GM19193 (cell line): ENCODE measurements around the gene TNNI3K.

Source experiments
- POLR2A ChIP-seq: IDR thresholded peaks from 4 replicates; pipeline ENCODE4 v1.6.1; 2011; ENCODE audit not compliant: insufficient read depth, insufficient read length; ENCODE audit errors: extremely low read depth

The TNNI3K gene

DNA sequence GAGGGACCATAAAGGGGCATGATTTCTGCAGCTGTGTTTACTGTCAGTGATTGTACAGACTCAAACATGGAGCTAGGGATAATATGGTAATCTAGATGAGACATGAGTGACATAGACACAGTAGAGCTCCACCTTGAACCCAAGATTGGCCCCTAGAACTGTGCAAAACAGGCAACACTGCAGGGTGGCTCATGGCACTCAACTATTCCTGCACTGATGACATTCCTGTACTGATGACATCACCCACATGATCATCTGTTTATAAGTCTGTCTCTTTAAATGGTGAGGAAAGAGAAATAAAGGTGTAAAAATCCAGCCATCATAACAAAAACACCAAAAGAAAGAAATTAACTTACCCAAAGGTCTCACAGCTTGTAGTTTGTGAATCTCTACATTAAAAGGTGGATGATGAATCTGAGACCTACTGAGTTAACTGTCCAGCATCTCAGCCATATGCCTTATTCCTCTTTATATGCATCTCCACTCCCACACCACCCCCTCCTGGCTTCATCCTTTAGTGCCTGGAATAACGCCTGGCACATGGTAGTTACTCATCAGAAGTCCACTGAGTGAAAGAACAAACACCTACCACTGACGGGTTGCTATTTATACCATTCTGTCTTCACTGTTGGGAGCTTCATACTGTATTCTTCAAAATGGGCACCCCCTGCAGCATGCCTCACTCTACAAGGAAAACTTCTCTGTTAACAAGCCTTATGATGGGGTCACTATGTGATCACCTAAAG, 277.2 kb downstream of the TNNI3K start, which contains the start of gene LRRC53:
TSS of gene LRRC53 (minus strand) at position 442 of the 746 bp plus-strand sequence. CDS start 29,262 bp downstream, outside the sequence.
- no peak for TF ChIP-seq POLR2A

DNA sequence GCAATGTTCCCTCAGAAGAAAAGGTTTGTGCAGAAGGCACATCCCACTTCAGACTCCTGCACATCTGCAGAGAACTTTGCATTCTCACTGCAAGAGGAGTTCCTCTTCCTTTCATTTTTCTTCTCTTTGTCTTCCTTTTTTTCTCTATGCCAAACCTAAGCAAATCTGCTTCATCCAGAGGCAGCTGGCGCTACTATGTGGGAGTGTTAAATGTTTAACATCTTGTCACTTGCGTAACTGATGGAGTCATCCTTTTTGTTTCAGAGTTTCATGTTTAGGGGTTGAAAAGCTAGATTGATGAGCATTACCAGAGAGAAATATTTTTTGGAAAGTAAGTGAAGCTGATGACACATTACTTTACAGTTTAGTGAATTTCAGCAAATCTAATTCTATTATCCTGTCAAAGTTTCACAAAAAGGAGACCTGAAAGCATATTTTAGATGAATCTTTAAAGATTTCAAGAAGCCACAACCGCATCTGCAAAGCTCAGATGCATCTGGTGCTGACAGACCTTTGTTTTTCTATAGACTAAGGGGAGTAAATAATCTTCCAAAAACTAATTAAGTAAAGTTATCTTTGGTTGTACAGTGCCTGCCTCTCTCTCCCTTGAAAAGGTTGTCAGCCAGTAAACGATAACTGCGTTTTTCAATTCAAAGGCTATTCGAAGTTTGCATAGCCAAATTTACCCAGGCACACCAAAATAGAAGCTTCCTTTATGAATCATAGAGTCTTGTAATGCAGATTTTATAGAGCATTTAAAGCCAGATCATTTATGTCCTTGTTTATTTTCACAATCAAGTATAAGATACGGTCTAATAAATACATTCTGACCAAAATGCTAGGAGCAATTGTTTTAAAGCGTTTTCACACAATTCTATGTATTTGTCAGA, 278.5 kb downstream of the TNNI3K start:
- TF ChIP-seq POLR2A = no peak

DNA sequence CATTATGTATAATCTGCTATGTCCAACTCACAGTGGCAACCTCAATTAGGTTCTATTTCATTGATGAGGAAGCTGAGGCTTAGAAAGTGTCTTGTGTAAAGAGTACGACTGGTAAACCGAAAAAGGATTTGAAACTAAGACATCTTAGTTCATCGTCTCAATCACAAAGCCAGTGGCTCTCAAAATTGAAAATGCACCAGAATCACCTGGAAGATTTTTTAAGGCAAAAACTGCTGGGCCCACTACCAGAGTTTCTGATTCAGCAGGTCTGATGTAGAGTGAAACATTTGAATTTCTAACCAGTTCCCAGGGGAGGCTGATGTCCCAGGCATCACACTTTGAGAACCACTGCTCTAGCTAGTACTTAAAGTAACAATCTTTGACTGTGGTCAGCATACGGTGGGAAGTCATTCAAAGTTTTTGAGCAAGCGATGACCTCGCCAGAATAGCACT, 282.4 kb downstream of the TNNI3K start:
- TF ChIP-seq POLR2A = no peak

DNA sequence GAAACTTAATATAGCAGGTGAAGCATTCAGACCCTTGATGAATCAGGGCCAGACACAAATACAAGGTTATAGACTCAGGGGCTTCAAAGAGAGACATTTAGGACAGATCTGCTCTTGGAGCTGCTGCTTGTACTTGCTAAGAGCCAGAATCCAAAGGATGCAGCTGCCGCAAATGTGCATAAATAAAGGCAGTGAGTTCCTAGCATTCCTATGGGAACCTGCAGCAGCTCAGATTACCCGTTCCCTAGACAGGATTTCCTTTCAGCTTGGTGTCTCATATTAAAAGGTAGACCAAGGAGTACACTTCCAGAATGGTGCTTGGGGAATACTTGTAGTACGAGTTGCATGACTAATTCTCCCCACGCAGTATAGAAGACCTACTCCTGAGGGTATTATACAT, 287.0 kb downstream of the TNNI3K start:
- TF ChIP-seq POLR2A = no peak

DNA sequence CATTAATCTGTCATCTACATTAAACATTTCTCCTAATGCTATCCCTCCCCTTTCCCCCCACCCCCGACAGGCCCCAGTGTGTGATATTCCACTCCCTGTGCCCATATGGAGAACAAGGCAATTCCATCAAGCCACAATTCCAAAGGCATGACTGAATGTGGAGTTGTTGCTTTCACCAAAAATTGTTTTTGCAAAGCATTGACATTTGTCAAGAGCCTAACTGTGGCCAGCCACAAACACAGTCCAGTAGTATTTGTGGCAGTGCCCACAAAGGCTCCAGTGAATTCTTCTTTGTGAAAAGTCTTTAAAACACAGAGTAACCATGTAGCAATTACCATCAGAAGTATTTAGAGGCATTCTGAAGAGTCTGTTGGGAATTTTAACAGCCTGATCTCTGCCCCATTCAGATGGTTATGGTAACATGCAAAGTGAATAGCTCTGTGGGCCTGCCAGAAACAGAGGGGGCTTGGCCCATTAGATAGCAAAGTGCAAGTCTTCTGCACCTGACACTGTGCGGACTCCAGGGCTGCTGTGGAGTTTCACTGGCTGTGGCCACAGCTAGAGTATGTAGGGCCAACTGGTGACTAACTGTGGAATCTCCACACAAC, 288.8 kb downstream of the TNNI3K start:
- TF ChIP-seq POLR2A = no peak

DNA sequence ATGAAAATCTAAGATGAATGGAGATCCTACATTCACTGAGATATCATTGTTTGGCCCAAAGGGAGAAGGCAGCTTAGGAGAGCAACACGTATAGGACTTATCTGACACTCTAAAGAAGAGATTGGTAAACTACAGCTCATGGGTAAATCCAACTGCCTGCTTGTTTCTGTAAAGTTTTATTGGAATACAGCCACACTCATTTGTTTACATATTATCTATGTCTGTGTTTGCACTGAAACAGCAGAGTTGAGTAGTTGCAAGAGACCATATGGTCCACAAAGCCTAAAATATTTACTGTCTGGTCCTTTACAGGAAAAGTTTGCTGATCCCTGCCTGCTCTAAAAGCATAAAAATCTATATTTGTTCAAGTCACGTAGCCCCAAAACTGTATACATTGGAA, 291.5 kb downstream of the TNNI3K start:
- no peak for TF ChIP-seq POLR2A

DNA sequence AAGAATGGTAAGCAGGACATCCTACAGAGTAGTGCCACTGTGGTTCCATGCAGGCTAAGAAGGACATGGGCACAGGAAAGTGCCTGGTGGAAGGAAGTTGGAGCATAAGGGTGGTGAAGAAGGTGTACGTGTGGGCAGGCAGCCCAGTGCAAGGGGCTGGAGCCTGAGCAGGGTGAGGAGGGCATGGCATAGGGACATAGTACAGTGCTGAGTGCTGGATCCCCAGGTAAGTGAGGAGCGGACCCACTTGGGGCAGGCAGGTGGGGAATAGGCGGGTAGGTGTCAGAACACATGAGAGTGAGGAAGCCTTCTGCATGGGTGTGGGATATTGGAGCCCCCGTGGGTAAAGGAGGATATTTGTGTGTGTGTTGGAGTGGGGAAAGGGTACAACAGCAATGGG, 292.9 kb downstream of the TNNI3K start:
- TF ChIP-seq POLR2A = no peak

DNA sequence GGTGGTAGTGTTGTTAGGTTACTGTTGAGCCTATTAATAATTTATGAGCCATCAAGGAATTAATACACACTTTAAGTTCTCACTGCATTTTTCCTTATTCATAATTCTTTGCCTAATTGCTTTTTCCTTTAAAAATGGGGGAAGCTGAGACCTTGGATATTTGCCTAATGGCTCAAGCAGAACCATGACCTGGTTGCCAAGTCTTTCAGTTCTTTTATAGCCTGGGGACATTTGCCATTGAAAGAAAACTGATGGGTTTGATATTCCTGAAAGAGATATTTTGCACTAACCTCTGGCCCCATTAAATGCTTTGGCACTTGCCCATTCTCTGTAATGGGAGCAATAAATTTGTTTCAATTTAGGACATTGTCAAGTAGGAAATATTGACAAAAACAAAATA, 295.7 kb downstream of the TNNI3K start:
- no peak for TF ChIP-seq POLR2A

DNA sequence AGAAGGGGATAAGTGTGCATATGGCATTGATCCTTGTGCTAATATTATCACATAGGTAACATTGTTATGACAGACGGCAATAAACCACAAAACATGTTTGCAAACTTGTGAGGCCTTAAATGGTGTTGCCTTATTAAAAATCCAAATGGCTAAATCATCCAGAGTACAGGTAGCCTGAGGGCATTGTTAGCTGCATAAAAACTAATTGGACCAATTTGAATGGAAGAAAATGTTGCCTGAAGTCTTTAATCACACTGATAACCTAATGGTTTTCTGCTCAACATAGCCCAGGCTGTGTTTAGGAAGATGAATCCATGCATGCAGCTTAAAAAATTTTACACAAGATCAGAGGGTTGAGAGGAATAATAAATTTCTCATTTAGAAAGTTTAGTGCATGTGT, 296.6 kb downstream of the TNNI3K start:
- TF ChIP-seq POLR2A = no peak

DNA sequence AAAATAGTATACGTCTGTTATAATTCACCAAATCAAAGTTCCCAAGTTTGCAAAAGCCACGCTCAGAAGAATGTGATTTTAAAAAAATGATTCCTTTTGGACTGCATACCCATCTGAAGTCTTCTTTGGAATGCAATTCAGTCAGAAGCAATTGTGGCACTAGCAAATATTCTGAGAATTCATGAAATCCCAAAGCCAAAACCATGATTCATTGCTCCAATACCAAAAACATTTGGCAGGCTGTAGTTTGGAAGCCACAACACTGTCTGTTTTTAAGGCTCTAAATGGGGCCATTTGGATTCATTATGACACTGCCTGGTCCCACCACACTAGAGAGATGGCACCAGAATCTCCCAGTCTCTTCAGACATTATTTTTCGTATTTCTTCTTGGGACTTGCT, 299.1 kb downstream of the TNNI3K start:
- no peak for TF ChIP-seq POLR2A

DNA sequence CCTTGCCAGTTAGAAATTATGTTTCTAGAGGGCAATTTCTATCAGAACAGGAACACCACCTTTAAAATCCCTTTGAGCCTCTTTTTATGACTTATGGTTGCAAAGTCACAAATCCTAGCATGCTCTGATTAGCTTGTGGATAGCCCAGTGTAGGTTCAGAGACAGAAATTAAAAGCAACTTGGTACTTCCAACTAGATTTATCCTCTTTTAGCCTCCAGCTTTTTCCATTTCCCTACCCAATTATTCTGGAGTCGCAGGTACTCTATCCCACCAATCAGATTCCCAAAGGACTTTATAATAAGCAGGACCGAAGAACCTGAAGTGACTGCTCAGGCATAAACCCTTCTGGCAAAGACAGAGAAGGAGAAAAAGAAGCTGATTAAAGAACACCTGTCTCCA, 310.6 kb downstream of the TNNI3K start:
- TF ChIP-seq POLR2A = no peak

DNA sequence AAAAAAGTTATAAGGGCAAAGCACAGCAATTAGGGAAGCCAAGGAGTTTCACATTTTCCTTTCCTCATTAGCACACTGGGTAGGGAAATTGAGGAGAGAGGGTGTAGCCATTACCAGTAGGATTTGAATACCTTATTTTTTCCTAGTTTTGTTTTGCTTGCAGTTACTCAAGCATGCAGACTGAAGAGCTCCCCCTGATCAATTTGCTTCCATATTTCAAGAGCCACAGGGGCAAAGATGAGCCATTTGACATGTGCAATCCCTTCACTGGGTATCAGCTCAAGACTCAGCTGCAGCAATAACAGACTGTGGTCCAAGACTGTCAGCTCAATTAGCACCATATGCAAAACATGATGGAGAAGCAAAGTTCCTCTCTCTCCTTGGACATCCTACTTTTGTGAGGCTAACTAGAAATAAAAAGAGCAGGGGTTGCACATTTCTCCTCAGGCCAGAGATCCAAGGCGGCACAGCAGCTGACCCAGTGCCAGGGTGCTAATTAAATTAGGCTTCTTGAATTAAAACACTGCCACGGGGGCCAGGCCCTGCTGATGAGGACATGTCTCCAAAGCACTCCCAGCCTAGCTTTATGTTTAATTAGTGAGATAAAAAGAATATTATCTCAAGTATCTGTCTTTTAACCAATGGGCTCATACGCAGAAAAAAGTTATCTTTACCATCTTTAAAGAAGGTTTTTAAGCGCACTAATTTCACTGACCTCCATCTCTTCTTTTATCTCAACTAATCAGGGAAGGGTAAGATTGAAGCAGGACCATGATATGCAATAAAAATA, 314.0 kb downstream of the TNNI3K start:
- no peak for TF ChIP-seq POLR2A

DNA sequence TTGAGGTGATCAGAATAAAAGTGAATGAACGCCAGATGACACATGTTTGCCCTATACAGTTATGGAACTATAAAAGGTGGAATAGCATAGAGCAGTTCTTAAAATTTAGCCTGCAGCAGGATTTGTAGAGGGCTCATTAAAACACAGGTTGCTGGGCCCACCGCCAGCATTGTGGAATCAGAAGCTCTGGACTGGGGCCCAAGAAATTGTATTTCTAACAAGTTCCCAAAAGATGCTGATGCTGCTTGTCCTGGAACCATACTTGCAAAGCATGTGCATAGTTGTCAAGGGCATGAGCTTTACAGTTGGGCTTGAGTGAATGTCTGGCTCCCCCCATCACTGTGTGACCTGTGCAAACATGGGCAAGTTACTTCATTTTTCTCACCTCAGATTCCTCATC, 314.7 kb downstream of the TNNI3K start:
- TF ChIP-seq POLR2A = no peak

DNA sequence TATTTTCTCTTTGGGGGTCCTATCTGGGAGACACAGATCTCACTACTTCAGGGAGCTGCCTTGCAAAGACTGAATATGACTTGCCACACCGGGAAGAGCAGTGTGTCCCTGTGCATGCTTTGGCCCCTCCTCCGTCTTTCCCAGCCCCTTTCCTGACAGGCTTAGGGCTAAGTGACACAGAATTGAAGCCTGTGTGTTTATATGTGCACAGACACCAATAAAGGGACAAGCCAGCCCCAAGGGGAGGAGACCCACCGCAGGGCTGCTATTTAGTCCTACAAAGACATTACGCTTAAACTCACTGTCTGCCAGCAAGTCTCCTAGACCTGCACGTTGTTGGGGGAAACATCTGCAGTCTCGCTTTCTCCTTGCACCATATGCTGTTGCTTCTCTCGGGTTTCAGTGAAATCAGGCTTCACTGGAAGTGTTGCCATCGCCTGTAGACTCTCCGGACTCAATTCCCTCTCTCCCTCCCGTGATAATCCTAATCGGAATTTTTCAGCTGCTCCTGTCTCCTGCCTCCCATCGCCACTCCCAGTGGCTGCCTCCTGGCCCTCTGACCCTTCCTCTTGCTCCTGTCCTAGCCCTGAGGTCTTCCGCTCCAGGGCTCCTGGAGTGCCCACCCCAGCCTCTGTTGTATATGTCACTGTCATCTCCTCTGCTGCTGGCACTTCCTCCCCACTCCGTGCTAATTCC, 335.8 kb downstream of the TNNI3K start:
- no peak for TF ChIP-seq POLR2A
